HG03103 (cell line): ENCODE data around the gene WDFY3.

Experiments
- ATAC-seq: cut with Tn5 transposase; IDR thresholded peaks from one replicate; pipeline ENCODE4 v1.9.1; 2021; ENCODE audit warnings: low read depth; ENCODE audit not compliant: unreplicated experiment

Gene WDFY3

GRCh38 chr4:84634961-84635360 is 331.5 kb downstream of the WDFY3 start:
- no peak for ATAC-seq

DNA sequence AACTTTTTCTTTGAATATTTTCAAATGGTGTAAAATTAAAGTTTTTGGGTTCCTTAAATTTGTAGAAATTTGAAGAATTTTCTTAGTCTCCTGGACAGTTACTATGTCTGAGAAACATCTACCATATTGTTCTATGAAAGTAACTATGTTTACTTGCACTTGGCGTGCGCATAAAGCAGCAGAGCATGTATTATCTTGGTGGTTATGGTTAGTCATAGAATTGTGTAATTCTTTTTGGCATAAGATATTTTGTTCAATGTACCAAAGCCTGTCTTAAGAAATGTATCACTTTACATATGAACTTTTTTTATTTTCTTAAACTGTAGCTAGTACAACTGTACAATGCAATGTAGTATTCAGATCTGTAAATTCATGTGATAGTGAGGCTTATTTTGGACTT is 334.4 kb downstream of the WDFY3 start:
- ATAC-seq, result no peak

GRCh38 chr4:84631573-84631972 is 334.9 kb downstream of the WDFY3 start:
- no peak for ATAC-seq

DNA sequence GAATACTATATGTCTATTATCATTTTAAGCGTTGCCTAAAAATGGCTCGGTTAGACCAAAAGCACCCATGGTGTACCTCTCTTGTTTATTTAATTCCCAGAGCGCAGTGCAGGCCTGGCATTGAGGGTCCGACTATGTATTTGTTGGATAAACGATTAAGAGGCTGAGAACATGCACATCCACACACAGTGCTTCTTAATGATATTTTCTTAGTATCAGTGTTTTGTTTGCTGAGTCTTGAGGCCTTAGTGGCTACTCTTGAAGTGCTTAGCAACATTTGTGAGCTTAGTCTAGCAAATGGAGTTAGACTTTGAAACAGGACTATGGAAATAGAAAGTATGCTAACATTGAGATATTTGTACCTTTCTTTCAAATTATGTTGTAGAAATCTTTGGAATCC is 339.8 kb downstream of the WDFY3 start:
- no peak for ATAC-seq

- ATAC-seq, result no peak
Measured at GRCh38 chr4:84623661-84624060, 342.8 kb downstream of the WDFY3 start.

- no peak for ATAC-seq
Measured at GRCh38 chr4:84622959-84623358, 343.5 kb downstream of the WDFY3 start.
